GM12874 (cell line): ENCODE data around the gene KLHL22.

Source experiments
- TF ChIP-seq, protein P1 (sequence below): IDR thresholded peaks from 2 replicates; pipeline ENCODE4 v1.5.1; 2011; ENCODE audit warnings: low read depth, mild to moderate bottlenecking, control low read depth, low read length, moderate library complexity; ENCODE audit not compliant: insufficient read depth

KLHL22 gene

DNA sequence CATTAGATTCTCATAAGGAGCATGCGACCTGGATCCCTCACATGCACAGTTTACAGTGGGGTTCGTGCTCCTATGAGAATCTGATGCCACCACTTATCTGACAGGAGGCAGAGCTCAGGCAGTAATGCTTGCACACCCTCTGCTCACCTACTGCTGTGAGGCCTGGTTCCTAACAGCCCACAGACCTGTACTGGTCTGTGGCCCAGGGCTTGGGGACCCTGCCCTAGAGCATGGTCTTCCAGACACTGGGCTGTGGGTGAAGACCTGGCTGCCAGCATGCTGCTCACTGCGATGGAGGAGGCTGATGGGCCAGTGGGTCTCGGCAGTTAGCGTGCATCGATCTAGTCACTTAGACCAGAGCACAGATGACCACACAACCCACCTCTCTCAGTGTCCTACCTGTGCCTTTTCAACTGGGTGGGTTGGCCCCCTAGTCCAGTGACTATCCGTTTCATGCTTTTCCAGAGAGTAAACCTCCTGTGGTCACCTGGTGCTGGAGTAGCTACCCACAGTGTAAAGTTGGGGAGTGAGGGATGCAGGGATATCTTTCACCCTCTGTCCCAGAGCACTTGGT is 32.9 kb upstream of the KLHL22 start:
- TF ChIP-seq, protein P1, sequence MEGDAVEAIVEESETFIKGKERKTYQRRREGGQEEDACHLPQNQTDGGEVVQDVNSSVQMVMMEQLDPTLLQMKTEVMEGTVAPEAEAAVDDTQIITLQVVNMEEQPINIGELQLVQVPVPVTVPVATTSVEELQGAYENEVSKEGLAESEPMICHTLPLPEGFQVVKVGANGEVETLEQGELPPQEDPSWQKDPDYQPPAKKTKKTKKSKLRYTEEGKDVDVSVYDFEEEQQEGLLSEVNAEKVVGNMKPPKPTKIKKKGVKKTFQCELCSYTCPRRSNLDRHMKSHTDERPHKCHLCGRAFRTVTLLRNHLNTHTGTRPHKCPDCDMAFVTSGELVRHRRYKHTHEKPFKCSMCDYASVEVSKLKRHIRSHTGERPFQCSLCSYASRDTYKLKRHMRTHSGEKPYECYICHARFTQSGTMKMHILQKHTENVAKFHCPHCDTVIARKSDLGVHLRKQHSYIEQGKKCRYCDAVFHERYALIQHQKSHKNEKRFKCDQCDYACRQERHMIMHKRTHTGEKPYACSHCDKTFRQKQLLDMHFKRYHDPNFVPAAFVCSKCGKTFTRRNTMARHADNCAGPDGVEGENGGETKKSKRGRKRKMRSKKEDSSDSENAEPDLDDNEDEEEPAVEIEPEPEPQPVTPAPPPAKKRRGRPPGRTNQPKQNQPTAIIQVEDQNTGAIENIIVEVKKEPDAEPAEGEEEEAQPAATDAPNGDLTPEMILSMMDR: no peak

DNA sequence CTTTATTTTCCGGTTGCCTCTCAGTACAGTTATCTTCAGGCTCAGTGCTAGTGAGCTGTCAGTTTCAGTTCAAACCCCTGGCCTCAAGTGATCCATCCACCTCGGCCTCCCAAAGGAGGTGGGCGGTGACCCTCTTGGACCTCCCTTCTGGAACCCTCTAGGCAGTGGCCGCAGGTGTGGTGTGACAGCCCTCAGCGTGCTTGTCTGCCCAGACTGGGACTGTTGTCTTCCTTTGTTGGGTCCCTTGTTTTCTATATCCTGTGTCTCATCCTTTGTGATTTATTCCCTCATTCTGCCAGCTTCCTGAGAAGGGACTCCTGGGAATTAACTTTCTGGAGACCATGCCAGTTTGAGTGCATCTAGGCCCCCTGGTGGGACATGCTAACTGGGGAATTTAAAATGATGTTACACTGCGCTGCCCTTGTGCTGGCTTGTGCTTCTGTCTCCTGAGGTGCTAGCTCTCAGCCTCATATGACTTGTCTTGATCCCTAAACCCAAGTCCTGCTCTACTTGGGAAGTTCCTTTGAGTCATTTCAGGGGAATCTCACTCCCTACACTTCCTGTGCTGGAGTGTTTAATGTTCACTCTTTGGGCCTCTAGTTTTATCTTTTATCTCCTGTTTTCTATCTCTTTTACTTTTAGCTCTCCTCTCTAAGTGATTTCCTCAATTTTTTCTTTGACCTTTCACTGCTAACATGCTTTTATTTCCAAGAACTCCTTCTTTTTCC is 31.2 kb upstream of the KLHL22 start:
- TF ChIP-seq, protein P1: no peak

DNA sequence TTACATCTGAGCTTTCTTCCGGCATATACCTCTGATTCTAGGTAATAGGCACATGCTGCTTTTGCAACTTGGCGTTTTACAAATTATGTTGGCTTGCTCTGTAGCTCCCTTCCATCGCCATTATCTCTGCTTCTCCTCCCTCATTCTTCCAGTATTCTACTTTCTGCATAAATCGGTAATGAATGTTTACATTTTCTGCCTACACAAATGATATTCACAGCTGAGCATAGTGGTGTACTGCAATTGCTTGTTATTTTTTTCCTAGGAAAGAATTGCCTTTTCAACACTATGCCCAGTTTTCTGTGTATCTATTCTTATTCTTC is 30.7 kb upstream of the KLHL22 start:
- TF ChIP-seq, protein P1: no peak

DNA sequence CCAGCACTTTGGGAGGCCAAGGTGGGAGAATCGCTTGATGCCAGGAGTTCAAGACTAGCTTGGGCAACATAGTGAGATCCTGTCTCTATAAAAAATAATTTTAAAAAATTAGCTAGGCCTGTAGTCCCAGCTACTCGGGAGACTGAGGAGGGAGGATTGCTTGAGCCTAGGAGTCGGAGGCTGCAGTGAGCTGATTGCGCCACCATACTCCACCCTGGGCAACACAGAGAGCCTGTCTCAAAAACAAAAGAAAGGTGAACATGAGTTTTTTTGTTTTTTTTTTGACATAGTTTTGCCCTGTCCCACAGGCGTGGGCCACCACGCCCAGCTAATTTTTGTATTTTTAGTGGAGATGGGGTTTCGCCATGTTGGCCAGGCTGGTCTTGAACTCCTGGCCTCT is 29.5 kb upstream of the KLHL22 start:
- TF ChIP-seq, protein P1: no peak

DNA sequence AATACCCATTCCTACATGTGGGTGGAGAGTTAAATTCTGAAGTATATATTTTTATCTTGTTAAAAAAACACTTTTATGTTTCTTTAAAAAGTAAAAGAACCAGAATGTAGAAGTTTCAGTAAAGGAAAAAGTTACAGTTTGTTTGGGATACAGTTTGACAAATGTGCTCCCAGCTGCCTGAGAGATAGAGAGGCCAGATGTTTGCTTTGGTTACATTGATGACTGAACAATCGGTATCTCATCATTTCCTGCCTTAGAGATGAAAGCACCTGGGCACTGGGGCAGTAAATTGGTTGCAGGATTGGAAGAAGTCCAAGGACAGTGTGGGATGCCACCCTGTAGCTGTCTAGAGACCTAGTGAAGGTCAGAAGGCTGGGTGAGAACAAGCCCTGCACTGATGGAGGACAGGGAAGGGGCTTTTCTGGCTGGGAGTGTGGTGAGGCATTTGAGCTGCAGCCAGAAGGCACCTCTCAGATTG is 28.4 kb upstream of the KLHL22 start:
- TF ChIP-seq, protein P1: no peak

DNA sequence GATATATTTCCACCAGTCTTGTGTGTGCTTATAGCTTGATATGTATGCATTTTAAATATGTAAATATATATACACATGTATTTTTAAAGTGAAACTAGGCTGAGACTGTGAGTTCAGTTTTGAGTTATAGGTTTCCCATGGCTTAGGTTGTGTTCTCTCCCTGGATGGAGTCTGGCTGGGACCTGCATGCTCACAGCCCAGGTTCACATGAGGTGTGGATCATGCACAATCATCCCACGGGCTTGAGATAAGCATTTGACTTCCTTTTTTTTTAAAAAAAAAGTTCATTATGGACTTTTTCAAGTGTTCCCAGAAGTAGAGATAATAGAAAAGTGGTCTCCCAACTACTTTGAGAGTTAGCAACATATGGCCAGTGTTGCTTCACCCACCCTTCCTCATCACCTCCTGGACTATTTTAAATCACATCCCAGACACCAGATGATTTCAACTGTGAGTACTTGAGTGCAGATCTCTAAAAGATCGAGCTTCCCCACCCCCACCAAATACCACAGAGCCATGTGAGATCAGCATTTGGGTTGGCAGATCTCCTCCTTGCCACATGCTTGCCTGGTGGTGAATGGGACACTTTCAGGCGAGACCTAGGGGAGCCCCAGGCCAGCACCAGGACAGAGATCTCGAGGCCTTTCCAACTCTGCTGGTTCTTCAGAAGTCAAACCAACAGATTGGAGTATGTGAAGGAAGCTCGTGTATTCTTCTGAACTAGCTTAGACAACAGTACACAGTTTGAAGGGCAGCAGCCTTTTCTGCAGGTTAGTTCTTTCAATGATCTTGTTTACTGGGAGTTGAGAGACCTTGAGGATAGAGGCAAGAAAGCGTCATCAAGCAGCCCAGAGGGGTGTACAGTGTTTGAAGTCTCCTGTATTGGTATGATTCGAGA is 27.7 kb upstream of the KLHL22 start:
- TF ChIP-seq, protein P1: no peak
